ENCODE measurements around the gene TECTB. TPM values are rescaled to one million over a fixed set of nuclear protein-coding genes. Genes with fewer than 3 reads are reported as not detected.

TECTB gene
- total RNA-seq, 4 donors from 2014 or later: not detected

- Histone ChIP-seq H3K27ac (no peak overlapping the region), H3K27me3 (no peaks in the 10 kb centered on the region), H3K36me3 (no peaks in the 10 kb centered on the region), H3K4me1 (no peaks in the 10 kb centered on the region), H3K9me3 (no peaks in the 10 kb centered on the region), H3K4me3 (no peak overlapping the region)
- intact Hi-C loops (cut with DNase I; ENCODE audit: low total_unique reads): no loop called here
- TF ChIP-seq EP300 (IDR thresholded peaks at IDR 0.05; ENCODE audit: low read depth) (no peak), CTCF (IDR thresholded peaks at IDR 0.05) (no peak), POLR2A (IDR thresholded peaks at IDR 0.05) (no peak), POLR2AphosphoS5 (IDR thresholded peaks at IDR 0.05) (no peak)
- WGBS, 2 donors (ENCODE audit: low coverage in 1 of 2): 86 to 91% methylated on average over 5 of the region's 5 CpGs
- DNase-seq: no peak
- in situ Hi-C loops (cut with MboI; ENCODE audit: low pct_ligation_motif_present in 1 of 4, low pct_unique_long_range_greater_than_20kb in 1 of 4, low sequenced_read_pairs in 3 of 4): no loop called here
These were observed 11.0 kb downstream of the TECTB start for GRCh38 chr10:112294169-112294568.

GRCh38 chr10:112295853-112296830 is 12.9 kb downstream of the TECTB start:
- H3K36me3 ChIP-seq: no peaks in the 10 kb centered on the region
- 54% methylated on average over 8 of the region's 8 CpGs; no CpG with 5 or more reads in 1 of the 2 donors for WGBS, 2 donors (ENCODE audit: low coverage in 1 of 2)
- intact Hi-C loops (cut with DNase I; ENCODE audit: low total_unique reads): no loop called here
- H3K9me3 ChIP-seq: no peaks in the 10 kb centered on the region
- H3K27me3 ChIP-seq: no peaks in the 10 kb centered on the region
- TF ChIP-seq POLR2A (IDR thresholded peaks at IDR 0.05) (no peak), CTCF (IDR thresholded peaks at IDR 0.05) (no peak), EP300 (IDR thresholded peaks at IDR 0.05; ENCODE audit: low read depth) (no peak), POLR2AphosphoS5 (IDR thresholded peaks at IDR 0.05) (no peak)
- in situ Hi-C loops (cut with MboI; ENCODE audit: low pct_ligation_motif_present in 1 of 4, low pct_unique_long_range_greater_than_20kb in 1 of 4, low sequenced_read_pairs in 3 of 4): no loop called here
- no peaks in the 10 kb centered on the region for H3K4me1 ChIP-seq
- no peak overlapping the region for H3K4me3 ChIP-seq
- no peak overlapping the region for H3K27ac ChIP-seq
- no peak for DNase-seq

GRCh38 chr10:112296908-112297331 is 13.7 kb downstream of the TECTB start:
- no peak overlapping the region for H3K4me3 ChIP-seq
- intact Hi-C loops (cut with DNase I; ENCODE audit: low total_unique reads): no loop called here
- 57 to 76% methylated on average over 1 to 9 of the region's 9 CpGs for WGBS, 2 donors (ENCODE audit: low coverage in 1 of 2)

More at GRCh38 chr10:112296908-112297331, 13.7 kb downstream of the TECTB start:
- Histone ChIP-seq H3K27me3 (no peaks in the 10 kb centered on the region), H3K9me3 (no peaks in the 10 kb centered on the region), H3K36me3 (no peaks in the 10 kb centered on the region), H3K27ac (no peak overlapping the region), H3K4me1 (no peaks in the 10 kb centered on the region)
- in situ Hi-C loops (cut with MboI; ENCODE audit: low pct_ligation_motif_present in 1 of 4, low pct_unique_long_range_greater_than_20kb in 1 of 4, low sequenced_read_pairs in 3 of 4): no loop called here
- no peak for DNase-seq
- no peak for TF ChIP-seq POLR2A (IDR thresholded peaks at IDR 0.05)
- TF ChIP-seq POLR2AphosphoS5 (IDR thresholded peaks at IDR 0.05): no peak
- TF ChIP-seq EP300 (IDR thresholded peaks at IDR 0.05; ENCODE audit: low read depth): no peak
- TF ChIP-seq CTCF (IDR thresholded peaks at IDR 0.05): no peak
